Activated CD4-positive, CD25-positive, alpha-beta regulatory T cell treated with anti-CD3 and anti-CD28 coated beads, Interleukin-2, amount 50 U/mL, for 72 hours (primary cell): ENCODE data around the gene RNF44.
"Not testable (repeated sequence)": the region's sequence is repeated elsewhere in the genome, so short reads cannot be mapped to it uniquely, and the experiment has no call there.

Experiments
- DNase-seq: peaks from one replicate; pipeline ENCODE4 v3.0.0; 2021

The RNF44 gene

GRCh38 chr5:176550937-176551336 is 13.7 kb upstream of the RNF44 start:
- not testable (repeated sequence) for DNase-seq

DNA sequence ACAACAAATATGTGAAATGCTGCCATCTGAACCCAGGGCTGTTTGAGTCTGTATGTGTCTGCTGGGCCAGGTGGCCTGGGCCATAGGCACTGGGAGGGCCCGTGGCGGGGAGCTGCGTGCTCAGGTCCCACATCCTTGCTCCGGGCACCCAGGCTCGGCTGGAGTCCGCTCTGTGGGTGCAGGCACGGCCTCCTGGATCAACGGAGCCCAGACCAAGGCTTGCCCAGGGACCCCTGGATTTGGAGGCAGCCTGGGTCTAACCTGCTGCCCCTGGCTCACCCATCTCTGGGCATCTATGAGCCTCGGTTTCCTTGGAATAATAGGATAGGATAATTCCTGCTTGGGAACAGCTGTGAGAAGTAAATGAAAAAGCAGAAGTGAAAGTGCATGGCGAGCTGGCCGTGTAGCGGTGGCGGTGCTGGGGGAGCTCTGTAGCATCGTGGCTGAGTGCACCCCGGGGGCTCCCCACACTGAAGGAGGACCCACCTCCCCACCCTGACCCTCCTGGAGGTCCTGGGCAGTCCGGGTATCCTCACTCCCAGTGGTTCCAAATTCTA is 13.2 kb upstream of the RNF44 start:
- DNase-seq: no peak

GRCh38 chr5:176549871-176550270 is 12.7 kb upstream of the RNF44 start:
- DNase-seq: no peak

- no peak for DNase-seq
Observed at GRCh38 chr5:176548967-176549444, 11.8 kb upstream of the RNF44 start, which contains the start of gene CDHR2. Gene CDHR2 (plus strand): TSS chr5:176549342. CDS start chr5:176565353, 16,011 bp downstream.

DNA sequence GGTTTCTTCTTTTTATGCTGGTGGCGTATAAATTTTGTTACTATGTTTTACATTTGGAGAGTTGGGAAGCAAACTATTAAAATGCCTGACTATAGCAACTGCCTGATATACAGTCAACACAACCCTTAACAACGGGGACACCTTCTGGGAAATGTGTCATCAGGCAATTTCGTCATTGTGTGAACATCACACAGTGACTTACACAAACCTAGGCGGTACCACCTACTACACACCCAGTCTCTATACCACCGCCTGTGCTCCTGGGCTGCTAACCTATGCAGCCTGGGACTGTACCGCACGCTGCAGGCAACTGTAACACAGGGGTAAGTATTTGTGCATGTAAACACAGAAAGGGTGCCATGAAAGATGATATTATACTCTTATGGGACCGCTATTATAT is 10.6 kb upstream of the RNF44 start:
- DNase-seq: no peak

GRCh38 chr5:176545737-176546509 is 8.7 kb upstream of the RNF44 start:
- no peak for DNase-seq

DNA sequence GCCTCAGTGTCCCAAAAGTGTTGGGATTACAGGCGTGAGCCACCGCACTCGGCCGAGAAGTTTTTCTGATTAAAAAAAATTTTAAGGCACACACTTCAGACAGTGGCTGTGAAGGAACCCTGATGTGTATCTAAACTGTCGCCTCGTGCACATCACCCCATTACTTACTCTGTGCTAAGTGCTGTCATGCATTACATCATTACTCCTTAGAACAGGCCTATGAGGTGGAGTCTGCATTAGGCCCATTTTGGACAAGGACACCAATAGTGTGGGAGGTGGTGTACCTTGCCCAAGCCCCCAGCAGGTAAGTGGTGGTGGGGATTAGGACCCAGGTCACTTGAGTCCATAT is 8.2 kb upstream of the RNF44 start:
- no peak for DNase-seq

- peak; percentile 82 for DNase-seq
Observed at GRCh38 chr5:176543428-176544182, 6.4 kb upstream of the RNF44 start.

DNA sequence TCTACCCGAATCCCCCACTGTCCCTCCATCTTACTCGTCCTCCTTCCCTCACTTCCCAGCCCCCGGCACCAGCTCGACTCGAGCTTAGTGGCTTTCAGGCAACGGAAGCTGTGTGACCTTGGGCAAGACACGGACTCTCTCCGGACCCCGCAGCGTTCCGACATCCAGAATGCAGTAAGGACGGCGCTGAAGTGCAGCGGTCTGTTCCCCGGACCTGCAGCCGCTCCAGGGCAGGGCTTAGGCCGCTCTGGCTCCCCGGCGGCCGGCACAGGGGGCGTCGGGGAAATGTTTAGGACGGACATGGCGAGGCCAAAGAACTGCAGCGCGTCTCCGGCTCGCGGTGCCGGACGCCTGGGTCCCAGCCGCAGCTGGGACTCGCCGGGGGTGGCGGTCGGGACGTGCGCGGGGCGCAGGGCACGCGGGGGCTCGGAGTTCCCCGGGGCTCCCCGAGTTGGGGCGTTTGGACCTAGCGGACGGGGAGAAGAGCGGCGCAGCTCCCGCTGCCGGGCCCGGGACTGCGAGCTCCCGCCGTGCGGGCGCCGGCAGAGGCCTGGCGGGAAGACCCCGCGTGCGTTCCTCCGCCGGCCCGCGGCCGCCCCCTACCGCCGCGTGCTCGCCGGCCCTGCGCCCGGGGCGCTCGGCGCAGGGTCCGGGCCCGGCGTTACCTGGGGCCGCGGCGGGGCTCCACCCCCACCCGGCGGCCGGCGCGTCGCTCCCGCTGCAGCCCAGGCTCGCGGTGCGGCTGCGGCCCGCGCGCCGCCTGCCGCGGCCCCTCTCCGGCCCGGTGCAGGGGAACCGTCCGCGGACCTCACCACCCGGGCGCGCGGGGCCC is 5.6 kb upstream of the RNF44 start:
- no peak for DNase-seq

DNA sequence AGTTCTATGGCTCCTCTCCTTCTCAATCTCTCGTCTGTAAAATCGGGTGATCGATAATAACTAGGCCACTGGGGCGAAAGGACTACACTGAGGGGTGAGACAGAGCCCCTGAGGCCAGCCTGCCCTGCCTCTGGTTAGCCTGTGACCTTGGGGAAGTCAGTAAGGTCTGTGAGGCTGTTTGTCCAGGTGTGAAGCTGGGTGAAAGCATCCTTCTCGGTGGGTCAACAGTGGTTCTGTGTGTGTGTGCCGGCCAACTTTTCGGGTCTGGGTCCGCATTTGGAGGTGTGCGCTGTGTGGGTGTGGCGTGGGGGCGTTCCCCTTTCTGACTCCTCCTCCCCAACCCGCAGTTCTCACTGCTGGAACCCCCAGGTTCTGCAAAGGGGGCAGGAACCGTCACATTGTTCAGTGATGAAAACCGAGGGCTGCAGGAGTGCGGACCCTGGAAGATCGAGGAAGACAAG is 5.0 kb upstream of the RNF44 start:
- DNase-seq: peak; percentile 76

GRCh38 chr5:176541338-176542134 is 4.3 kb upstream of the RNF44 start:
- peak; percentile 59 for DNase-seq

GRCh38 chr5:176540956-176541337 is 3.7 kb upstream of the RNF44 start:
- DNase-seq: no peak

GRCh38 chr5:176540476-176540899 is 3.3 kb upstream of the RNF44 start:
- no peak for DNase-seq

- DNase-seq: no peak
Observed at GRCh38 chr5:176538989-176539384, 1.8 kb upstream of the RNF44 start.

DNA sequence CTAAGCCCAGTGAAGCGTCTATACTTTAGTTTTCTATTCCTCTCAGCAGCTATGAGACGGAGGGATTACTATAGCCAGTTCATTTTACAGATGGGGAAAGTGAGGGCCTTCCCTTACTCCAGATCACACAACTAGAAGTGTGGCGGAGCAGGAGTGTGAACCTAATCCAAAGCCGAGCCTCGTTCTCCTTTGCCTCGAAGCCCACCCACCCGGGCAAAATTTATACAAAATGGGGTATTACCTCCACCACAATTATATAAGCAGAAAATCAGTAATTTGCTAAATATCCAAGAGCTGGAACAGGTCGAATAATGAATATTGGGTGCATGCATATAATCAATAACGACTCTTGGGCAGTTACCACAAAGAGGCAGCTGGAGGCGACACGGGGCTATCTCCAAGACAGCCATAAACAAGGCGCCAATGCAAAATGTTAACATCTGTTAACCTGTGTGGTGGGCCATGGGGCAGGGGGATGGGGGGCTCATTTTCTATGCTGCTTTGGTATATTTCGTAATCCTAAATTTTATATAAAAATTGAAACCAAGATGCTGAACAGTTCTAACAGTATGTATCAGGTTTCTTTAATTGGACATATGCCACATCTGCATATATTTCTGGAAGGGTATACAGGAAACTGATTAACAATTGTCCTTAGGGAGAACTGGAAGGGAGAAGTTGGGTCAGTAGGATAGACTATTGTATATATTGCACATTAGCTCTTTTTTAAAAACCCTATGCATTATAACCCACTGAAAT is 1.2 kb upstream of the RNF44 start:
- DNase-seq: no peak

DNA sequence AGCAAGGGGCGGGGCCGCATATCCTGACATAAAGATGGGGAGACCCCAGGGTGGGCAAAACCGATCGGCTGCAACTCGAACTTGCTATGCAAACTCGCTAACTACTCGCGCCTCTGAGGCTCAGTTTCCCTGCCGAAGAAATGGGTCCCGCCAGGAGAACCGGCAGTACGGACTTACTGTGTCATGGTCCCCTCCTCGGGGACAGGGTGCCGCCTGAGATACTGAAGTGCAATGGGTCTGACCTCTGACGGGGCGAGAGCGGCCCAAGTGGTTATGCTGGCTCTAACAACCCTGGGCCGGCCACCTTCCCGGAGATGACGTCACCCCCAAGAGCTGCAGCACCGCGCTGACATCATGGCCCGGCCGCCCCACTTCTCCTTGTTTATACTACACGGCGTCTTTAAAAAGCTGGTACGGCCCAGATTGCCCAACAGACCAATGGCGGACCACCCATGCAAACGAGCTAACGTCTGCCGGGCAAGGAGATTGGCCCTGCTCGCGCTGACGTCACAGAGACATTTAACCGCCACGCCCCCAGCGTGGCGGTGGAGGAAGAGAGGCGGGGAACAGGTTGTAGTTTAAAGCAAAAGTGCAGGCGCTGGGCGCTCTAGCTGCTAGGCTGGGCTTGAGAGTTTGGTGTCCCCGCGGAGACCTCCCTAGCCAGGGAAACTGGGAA is 490 bp upstream of the RNF44 start:
- peak; percentile 92 for DNase-seq

DNA sequence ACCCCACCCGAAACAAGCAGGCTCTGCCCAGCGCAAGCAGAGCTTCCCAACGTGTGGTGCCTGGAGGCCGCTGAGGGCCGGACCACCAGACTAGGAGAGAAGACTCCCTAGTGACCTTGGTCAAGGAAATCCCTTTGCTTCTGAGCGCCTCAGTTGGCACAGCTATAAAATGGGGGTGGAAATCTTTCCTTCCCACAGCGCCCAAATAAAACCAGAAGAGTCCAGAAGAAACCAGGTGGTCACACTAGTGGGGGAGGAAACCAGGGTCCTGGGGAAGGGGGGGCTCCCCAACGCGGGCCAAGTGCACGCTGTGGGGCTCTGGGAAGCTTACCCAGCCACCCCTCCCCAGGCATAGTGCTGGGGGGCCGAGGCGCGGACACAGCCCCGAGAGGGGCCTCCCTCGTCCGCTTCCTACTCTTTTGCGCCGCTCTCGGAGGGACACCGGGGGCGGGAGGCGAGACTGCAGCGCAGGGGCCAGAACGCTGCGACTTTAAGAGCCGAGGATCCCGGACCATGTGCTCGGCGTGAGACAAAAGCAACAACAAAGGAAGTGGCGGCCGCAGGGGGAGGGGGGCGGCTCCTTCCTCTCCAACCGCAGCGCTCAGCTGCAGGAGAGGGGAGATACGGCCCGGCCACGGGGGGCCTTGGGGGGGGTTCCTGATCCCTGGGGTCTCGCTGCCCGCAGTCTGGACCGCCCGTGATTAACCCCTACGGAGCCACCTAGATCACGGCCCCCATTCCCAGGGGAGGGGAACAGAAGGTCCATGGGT is 885 bp downstream of the RNF44 start:
- DNase-seq: peak; percentile 79

DNA sequence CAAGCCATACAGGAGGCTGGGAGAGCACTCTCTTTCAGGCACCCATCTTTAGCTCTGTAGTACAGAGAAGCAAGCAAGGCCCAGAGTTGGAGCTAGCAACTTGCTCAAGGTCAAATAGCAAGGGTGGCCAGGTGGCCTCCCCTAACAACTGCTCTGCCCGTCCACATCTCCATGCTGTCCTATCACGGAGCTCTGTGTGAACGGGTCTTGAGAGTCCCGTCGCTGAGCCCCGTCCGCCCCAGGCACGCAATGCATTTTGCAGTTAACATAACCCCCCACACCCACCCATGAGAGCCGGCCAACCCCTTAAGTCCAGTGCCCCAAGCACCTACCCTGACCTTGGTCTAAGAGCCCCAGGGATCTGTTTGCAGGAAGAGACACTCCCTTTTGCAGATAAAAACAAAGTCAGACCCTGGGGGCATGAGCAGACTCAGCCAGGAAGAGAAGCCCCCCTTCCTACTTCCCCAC is 1.5 kb downstream of the RNF44 start:
- no peak for DNase-seq

DNA sequence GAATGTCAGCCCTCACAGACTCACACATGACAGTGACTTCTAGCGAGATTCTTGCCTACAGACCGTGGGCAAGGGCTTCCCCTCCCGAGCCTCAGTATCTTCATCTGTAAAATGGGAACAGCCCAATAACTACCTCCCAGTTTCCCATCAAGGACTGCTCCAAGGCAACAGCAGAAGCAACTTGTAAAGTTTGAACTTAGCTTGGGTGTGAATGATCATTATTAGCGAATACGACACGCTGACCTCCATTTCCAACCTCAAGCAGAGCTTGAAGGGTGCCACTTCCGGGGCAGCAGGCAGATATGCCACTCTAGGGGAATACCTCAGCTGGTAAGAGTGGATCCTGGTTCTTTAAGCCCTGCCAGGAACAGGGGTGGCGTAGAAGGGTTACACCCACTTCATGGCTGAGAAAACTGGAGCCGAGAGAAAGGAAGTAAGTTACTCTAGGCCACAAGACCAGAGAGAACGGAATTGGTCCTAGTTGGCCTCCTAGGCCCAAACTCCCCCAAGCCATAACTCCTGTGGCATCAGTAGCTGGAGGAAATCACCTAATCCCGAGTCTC is 2.0 kb downstream of the RNF44 start:
- DNase-seq: no peak
